HG02588 (cell line): ENCODE measurements around the gene SRRM4.

Experiments used
- ATAC-seq: cut with Tn5 transposase; IDR thresholded peaks from one replicate; pipeline ENCODE4 v1.9.1; 2021; ENCODE audit warnings: mild to moderate bottlenecking, moderate library complexity; ENCODE audit not compliant: unreplicated experiment

Gene SRRM4

GRCh38 chr12:119157978-119158377 is 176.6 kb downstream of the SRRM4 start:
- no peak for ATAC-seq

GRCh38 chr12:119158402-119158801 is 177.1 kb downstream of the SRRM4 start:
- no peak for ATAC-seq

GRCh38 chr12:119159844-119160243 is 178.5 kb downstream of the SRRM4 start:
- ATAC-seq, result no peak

GRCh38 chr12:119167902-119168301 is 186.6 kb downstream of the SRRM4 start:
- no peak for ATAC-seq

- no peak for ATAC-seq
Measured at GRCh38 chr12:119168721-119169120, 187.4 kb downstream of the SRRM4 start.

- no peak for ATAC-seq
Measured at GRCh38 chr12:119169150-119169549, 187.8 kb downstream of the SRRM4 start.

GRCh38 chr12:119171291-119171690 is 189.9 kb downstream of the SRRM4 start:
- no peak for ATAC-seq

- no peak for ATAC-seq
Measured at GRCh38 chr12:119171691-119172425, 190.5 kb downstream of the SRRM4 start.

GRCh38 chr12:119175081-119175480 is 193.7 kb downstream of the SRRM4 start:
- no peak for ATAC-seq

GRCh38 chr12:119176267-119177055 is 195.1 kb downstream of the SRRM4 start:
- no peak for ATAC-seq

- ATAC-seq, result no peak
Measured at GRCh38 chr12:119177056-119177325, 195.7 kb downstream of the SRRM4 start.

- no peak for ATAC-seq
Measured at GRCh38 chr12:119177724-119178380, 196.5 kb downstream of the SRRM4 start.

- ATAC-seq, result no peak
Measured at GRCh38 chr12:119178544-119179334, 197.4 kb downstream of the SRRM4 start, which contains the start of gene HSPB8. TSS of gene HSPB8 (plus strand) at chr12:119178931. CDS start at chr12:119179313, 382 bp downstream.

GRCh38 chr12:119179335-119180021 is 198.1 kb downstream of the SRRM4 start:
- ATAC-seq, result no peak

GRCh38 chr12:119180380-119181040 is 199.2 kb downstream of the SRRM4 start:
- ATAC-seq, result no peak

- no peak for ATAC-seq
Measured at GRCh38 chr12:119181202-119181601, 199.9 kb downstream of the SRRM4 start.

GRCh38 chr12:119181944-119182343 is 200.6 kb downstream of the SRRM4 start:
- ATAC-seq, result no peak

- no peak for ATAC-seq
Measured at GRCh38 chr12:119182701-119183493, 201.6 kb downstream of the SRRM4 start.
